Fibroblast of lung (primary cell): ENCODE results near the gene ZIM2. TPM values are rescaled to one million over a fixed set of nuclear protein-coding genes. Genes with fewer than 3 reads are reported as not detected.

Experiments used
- DNase-seq, 2 donors: peaks; one replicate each; pipeline versions ENCODE4 v3.0.0 to v3.0.0-alpha.2; 2010; ENCODE audit warnings: low read depth in 2 of 2
- H2AFZ ChIP-seq: 2 replicates; pipeline ENCODE4 v1.5.1; 2012; ENCODE audit warnings: low read length, control low read depth, inconsistent platforms
- H3K27ac ChIP-seq: 2 replicates; pipeline ENCODE4 v1.5.1; 2011; ENCODE audit warnings: low read length, control low read depth; ENCODE audit not compliant: insufficient read depth
- H3K27me3 ChIP-seq: 2 replicates; pipeline ENCODE4 v1.5.1; 2011; ENCODE audit warnings: mild to moderate bottlenecking, low read length; ENCODE audit not compliant: control insufficient read depth, insufficient read depth
- H3K36me3 ChIP-seq: 2 replicates; pipeline ENCODE4 v1.5.1; 2011; ENCODE audit warnings: low read length; ENCODE audit not compliant: control insufficient read depth, insufficient read depth
- H3K4me1 ChIP-seq: 2 replicates; pipeline ENCODE4 v1.5.1; 2011; ENCODE audit warnings: low read length; ENCODE audit not compliant: control insufficient read depth, insufficient read depth; ENCODE audit errors: extremely low read depth
- H3K4me2 ChIP-seq: 2 replicates; pipeline ENCODE4 v1.5.1; 2011; ENCODE audit warnings: low read length, control low read depth; ENCODE audit not compliant: insufficient read depth; ENCODE audit errors: extremely low read depth
- H3K4me3 ChIP-seq, 4 experiments: fragments of 200-600 bp in 1 of 4; sonication (generic) in 1 of 4; replicated peaks in 1 of 4; 2 replicates each; pipeline ENCODE4 v1.5.1; 2011 to 2016; ENCODE audit warnings: low read length in 4 of 4, low read depth in 3 of 4, mild to moderate bottlenecking in 3 of 4, control low read depth in 2 of 4, inconsistent platforms in 1 of 4, mixed read lengths in 1 of 4; ENCODE audit not compliant: insufficient read depth in 1 of 4; ENCODE audit errors: control extremely low read depth in 1 of 4
- H3K79me2 ChIP-seq: 2 replicates; pipeline ENCODE4 v1.5.1; 2012; ENCODE audit warnings: mild to moderate bottlenecking, low read length, inconsistent platforms; ENCODE audit not compliant: control insufficient read depth, insufficient read depth
- H3K9ac ChIP-seq: 2 replicates; pipeline ENCODE4 v1.5.1; 2011; ENCODE audit warnings: mild to moderate bottlenecking, low read length, control low read depth; ENCODE audit not compliant: insufficient read depth
- H3K9me3 ChIP-seq: 2 replicates; pipeline ENCODE4 v1.5.1; 2012; ENCODE audit warnings: low read depth, low read length; ENCODE audit not compliant: control insufficient read depth, insufficient read depth
- H4K20me1 ChIP-seq: 2 replicates; pipeline ENCODE4 v1.5.1; 2011; ENCODE audit warnings: low read length; ENCODE audit not compliant: control insufficient read depth, insufficient read depth; ENCODE audit errors: extremely low read depth
- CTCF ChIP-seq, 2 donors: IDR thresholded peaks in 1 of 2; conservative IDR thresholded peaks in 1 of 2; 1 replicate in 1 of 2; 2 replicates in 1 of 2; pipeline ENCODE4 v1.5.1; 2011 to 2012; ENCODE audit warnings: low read length in 2 of 2, control low read depth in 1 of 2, inconsistent platforms in 1 of 2, low read depth in 1 of 2, mild to moderate bottlenecking in 1 of 2
- EZH2 ChIP-seq: IDR thresholded peaks from 2 replicates; pipeline ENCODE4 v1.5.1; 2012; ENCODE audit warnings: low read length, control low read depth, mild to moderate bottlenecking; ENCODE audit errors: missing control alignments
- polyA plus RNA-seq, 2 donors: library from polyadenylated mRNA; depleted of rRNA in 1 of 2; stranded (reverse) in 1 of 2; unstranded in 1 of 2; fragments of >200 nt; gene quantifications; 2 replicates each; pipeline ENCODE4 v1.2.1, GENCODE V29; 2011 to 2012; ENCODE audit warnings: missing spikeins in 1 of 2
- total RNA-seq: library from RNA; depleted of rRNA; stranded (reverse); fragments of >200 nt; gene quantifications from 2 replicates; pipeline ENCODE4 v1.2.1, GENCODE V29; 2014

ZIM2 gene
- total and polyA plus RNA-seq, 2 donors (not counting 1 experiment from before 2014, with no cell fraction given) = not detected

- H3K27ac ChIP-seq = no peak overlapping the region
- H3K4me1 ChIP-seq = no peaks in the 10 kb centered on the region
- no peak overlapping the region for H3K4me3 ChIP-seq
- no peaks in the 10 kb centered on the region for H3K79me2 ChIP-seq
- no peaks in the 10 kb centered on the region for H3K36me3 ChIP-seq
- no peak overlapping the region for H2AFZ ChIP-seq
- no peak overlapping the region for H3K4me2 ChIP-seq
- no peaks in the 10 kb centered on the region for H3K9me3 ChIP-seq
- no peaks in the 10 kb centered on the region for H4K20me1 ChIP-seq
- no peak for DNase-seq
- no peak overlapping the region for H3K9ac ChIP-seq
- TF ChIP-seq EZH2 (no peak), CTCF (conservative IDR thresholded peaks at IDR 0.05 in 1 of 2, IDR thresholded peaks at IDR 0.05 in 1 of 2; ENCODE audit: low read depth in 1 of 2, low read length in 2 of 2) (no peak)
- no peaks in the 10 kb centered on the region for H3K27me3 ChIP-seq
Measured at GRCh38 chr19:56842412-56842811, 1.9 kb upstream of the ZIM2 start.

GRCh38 chr19:56841193-56841543 is 642 bp upstream of the ZIM2 start:
- Histone ChIP-seq H3K9ac (no peak overlapping the region), H3K9me3 (no peaks in the 10 kb centered on the region), H2AFZ (no peak overlapping the region), H3K79me2 (no peaks in the 10 kb centered on the region), H3K4me3 (no peak overlapping the region), H3K27me3 (no peaks in the 10 kb centered on the region), H3K36me3 (no peaks in the 10 kb centered on the region), H4K20me1 (no peaks in the 10 kb centered on the region), H3K27ac (no peak overlapping the region), H3K4me2 (no peak overlapping the region), H3K4me1 (no peaks in the 10 kb centered on the region)
- DNase-seq = no peak
- TF ChIP-seq CTCF (conservative IDR thresholded peaks at IDR 0.05 in 1 of 2, IDR thresholded peaks at IDR 0.05 in 1 of 2; ENCODE audit: low read depth in 1 of 2, low read length in 2 of 2) (no peak), EZH2 (no peak)

- TF ChIP-seq CTCF (conservative IDR thresholded peaks at IDR 0.05 in 1 of 2, IDR thresholded peaks at IDR 0.05 in 1 of 2; ENCODE audit: low read depth in 1 of 2, low read length in 2 of 2) (no peak), EZH2 (no peak)
- DNase-seq = peak; percentile 18 to 91
Measured at GRCh38 chr19:56839652-56840450, 675 bp downstream of the ZIM2 start.

More at GRCh38 chr19:56839652-56840450, 675 bp downstream of the ZIM2 start:
- no peak overlapping the region for H3K27ac ChIP-seq
- H4K20me1 ChIP-seq = no peaks in the 10 kb centered on the region
- H3K4me3 ChIP-seq = peak overlapping the region in 2 of 4 experiments; percentile 20 to 32
- no peaks in the 10 kb centered on the region for H3K36me3 ChIP-seq
- no peaks in the 10 kb centered on the region for H3K4me1 ChIP-seq
- H2AFZ ChIP-seq = no peak overlapping the region
- no peaks in the 10 kb centered on the region for H3K9me3 ChIP-seq
- H3K4me2 ChIP-seq = no peak overlapping the region
- no peak overlapping the region for H3K9ac ChIP-seq
- no peaks in the 10 kb centered on the region for H3K27me3 ChIP-seq
- H3K79me2 ChIP-seq = no peaks in the 10 kb centered on the region
